Mucosa of descending colon (tissue), 3 donors: Measurements from ENCODE around the gene KLK13. TPM values are rescaled to one million over a fixed set of nuclear protein-coding genes. Genes with fewer than 3 reads are reported as not detected.

Experiments used
- ATAC-seq: fragments of 200-7000 bp; cut with Tn5 transposase; one replicate; pipeline ENCODE4 v1.9.1; 2020; ENCODE audit warnings: mild to moderate bottlenecking, moderate library complexity
- DNase-seq, 3 donors: peaks; one replicate each; pipeline ENCODE4 v3.0.0-alpha.2; 2020
- H3K36me3 ChIP-seq: fragments of 200-600 bp; one replicate; pipeline ENCODE4 v1.8.0; 2021; ENCODE audit warnings: low read depth, mild to moderate bottlenecking
- H3K4me1 ChIP-seq: fragments of 200-600 bp; one replicate; pipeline ENCODE4 v1.8.0; 2021; ENCODE audit warnings: low read depth, mild to moderate bottlenecking
- H3K4me3 ChIP-seq: fragments of 200-600 bp; one replicate; pipeline ENCODE4 v1.8.0; 2021; ENCODE audit warnings: mild to moderate bottlenecking
- H3K9me3 ChIP-seq: fragments of 200-600 bp; one replicate; pipeline ENCODE4 v1.8.0; 2021; ENCODE audit warnings: mild to moderate bottlenecking
- CTCF ChIP-seq: fragments of 200-600 bp; IDR thresholded peaks from one replicate; pipeline ENCODE4 v1.8.0; 2022; ENCODE audit warnings: antibody characterized with exemption, mild to moderate bottlenecking
- intact Hi-C, 2 donors: fragments of 100-400 bp; cut with DNase I in 1 of 2; cut with micrococcal nuclease in 1 of 2; formaldehyde crosslinking; loops; one replicate each; pipeline versions ENCODE4 v1.11.0 to v1.11.1; 2022; cut with DNase I, micrococcal nuclease
- total RNA-seq, 3 donors: library from RNA; stranded (reverse); fragmentation: NEBNext Ultra II Directional in 2 of 3; extraction: Animal tissue kit (Norgen Biotek cat#: 25700) in 2 of 3; gene quantifications; one replicate each; pipeline versions ENCODE4 v1.2.1 to v1.2.4, GENCODE V29; 2021 to 2023
- donor health status: DM: no; HTN: no; CAD: no; lungs with moderate emphysema.
- donor health status: DM: no; HTN: no; CAD: no.
- donor health status: DM: no; HTN: yes; CAD: no.

KLK13 gene
- total RNA-seq, 3 donors from 2014 or later: 0.22 to 2.7 (median 0.84) TPM

- Histone ChIP-seq H3K9me3 (no peaks in the 10 kb centered on the region), H3K36me3 (no peaks in the 10 kb centered on the region), H3K4me3 (no peak overlapping the region), H3K4me1 (no peaks in the 10 kb centered on the region)
- intact Hi-C loops: no loop called here
- no peak for DNase-seq
- ATAC-seq: no peak
- no peak for TF ChIP-seq CTCF
Measured at GRCh38 chr19:51083783-51084182, 18.9 kb upstream of the KLK13 start.

- H3K4me1 ChIP-seq: no peaks in the 10 kb centered on the region
- intact Hi-C loops: no loop called here
- TF ChIP-seq CTCF: no peak
- H3K4me3 ChIP-seq: no peak overlapping the region
- ATAC-seq (no peak), DNase-seq (no peak)
- H3K36me3 ChIP-seq: no peaks in the 10 kb centered on the region
- no peaks in the 10 kb centered on the region for H3K9me3 ChIP-seq
Measured at GRCh38 chr19:51083181-51083580, 18.3 kb upstream of the KLK13 start.

DNA sequence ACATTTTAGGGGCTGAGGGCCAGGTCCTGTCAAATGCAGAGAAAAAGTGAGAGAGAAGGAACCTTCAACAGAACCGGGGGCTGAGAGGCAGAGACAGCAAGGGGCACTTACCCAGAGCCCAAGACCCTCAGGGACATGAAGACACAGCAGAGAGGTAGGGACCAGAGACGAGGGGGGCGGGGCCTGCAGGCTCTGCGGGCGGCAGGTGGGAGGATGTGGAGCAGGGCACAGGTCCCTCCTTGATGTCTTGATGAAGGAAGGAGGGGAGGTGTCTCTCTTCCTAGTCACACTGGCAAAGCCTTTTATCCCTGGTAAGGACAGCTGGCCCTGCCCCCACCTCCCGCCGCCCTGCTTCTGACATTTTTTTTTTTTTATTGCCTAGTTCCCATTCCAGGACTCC, 17.7 kb upstream of the KLK13 start, which contains the start of gene KLK14:
Gene KLK14 (minus strand): TSS at position 277 of the 400 bp plus-strand sequence. CDS start 273 bp downstream, at position 4.
- Histone ChIP-seq H3K4me3 (no peak within 1 kb of the TSS), H3K36me3 (no peaks in the 10 kb centered on the region), H3K9me3 (no peaks in the 10 kb centered on the region), H3K4me1 (no peaks in the 10 kb centered on the region)
- DNase-seq (no peak), ATAC-seq (no peak)
- TF ChIP-seq CTCF: no peak
- intact Hi-C loops: no loop called here

GRCh38 chr19:51081476-51081875, 16.6 kb upstream of the KLK13 start:
- Histone ChIP-seq H3K36me3 (no peaks in the 10 kb centered on the region), H3K4me3 (no peak overlapping the region), H3K9me3 (no peaks in the 10 kb centered on the region), H3K4me1 (no peaks in the 10 kb centered on the region)
- ATAC-seq (no peak), DNase-seq (no peak)
- no peak for TF ChIP-seq CTCF
- intact Hi-C loops: no loop called here

DNA sequence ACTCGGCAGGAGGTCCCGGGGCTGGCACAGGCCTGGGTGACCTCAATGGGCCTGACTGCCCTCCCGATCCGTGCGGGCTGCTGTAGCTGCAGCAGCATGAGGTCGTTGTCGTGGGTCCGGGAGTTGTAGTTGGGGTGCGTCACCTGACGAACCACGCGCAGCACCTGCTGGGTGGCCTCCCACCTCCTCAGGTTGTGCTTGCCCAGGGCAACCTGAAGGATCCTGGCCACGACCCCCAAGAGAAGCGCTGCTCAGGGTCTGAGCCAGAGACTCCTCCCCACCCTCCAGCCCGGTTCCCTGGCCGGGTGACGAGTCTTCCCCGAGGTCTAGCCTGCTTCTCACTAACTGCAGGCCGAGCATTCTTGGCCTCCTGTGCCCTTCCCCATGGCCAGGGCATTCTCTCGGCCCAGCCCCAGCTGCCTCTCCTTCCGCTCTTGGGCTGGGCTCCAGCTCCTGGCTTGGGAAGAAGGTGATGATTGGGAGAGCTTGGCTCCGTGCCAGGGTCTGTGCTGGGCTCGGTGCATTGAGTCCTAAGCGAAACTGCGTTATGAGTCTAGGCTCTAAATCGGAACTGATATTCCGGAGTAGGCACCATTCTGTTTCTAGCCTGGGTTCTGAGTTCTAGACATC, 14.7 kb upstream of the KLK13 start:
- no peaks in the 10 kb centered on the region for H3K4me1 ChIP-seq
- TF ChIP-seq CTCF: no peak
- no peaks in the 10 kb centered on the region for H3K36me3 ChIP-seq
- DNase-seq: no peak
- no peaks in the 10 kb centered on the region for H3K9me3 ChIP-seq
- H3K4me3 ChIP-seq: no peak overlapping the region
- no peak for ATAC-seq
- intact Hi-C loops: no loop called here

GRCh38 chr19:51078731-51079130, 13.8 kb upstream of the KLK13 start:
- Histone ChIP-seq H3K36me3 (no peaks in the 10 kb centered on the region), H3K4me1 (no peaks in the 10 kb centered on the region), H3K9me3 (no peaks in the 10 kb centered on the region), H3K4me3 (no peak overlapping the region)
- TF ChIP-seq CTCF: no peak
- DNase-seq: no peak
- intact Hi-C loops: no loop called here
- no peak for ATAC-seq
